ENCODE measurements around the gene IFT74.
"Not testable (repeated sequence)": the region's sequence is repeated elsewhere in the genome, so short reads cannot be mapped to it uniquely, and the experiment has no call there.

Gene IFT74

GRCh38 chr9:27059907-27060306, 103.7 kb downstream of the IFT74 start:
- Histone ChIP-seq H3K4me3 (no peak overlapping the region), H4K20me1 (no peaks in the 10 kb centered on the region), H3K27ac (no peak overlapping the region), H3K36me3 (no peaks in the 10 kb centered on the region), H3K4me1 (no peaks in the 10 kb centered on the region), H3K4me2 (no peak overlapping the region), H3K9me3 (no peaks in the 10 kb centered on the region), H3K27me3 (no peaks in the 10 kb centered on the region), H3K9ac (no peak overlapping the region)
- TF ChIP-seq Cebpa-rat (IDR thresholded peaks at IDR 0.05): no peak

GRCh38 chr9:27065288-27065687, 109.1 kb downstream of the IFT74 start:
- no peaks in the 10 kb centered on the region for H3K27me3 ChIP-seq
- H3K9ac ChIP-seq: no peak overlapping the region
- no peaks in the 10 kb centered on the region for H4K20me1 ChIP-seq
- no peak overlapping the region for H3K4me2 ChIP-seq
- TF ChIP-seq Cebpa-rat (IDR thresholded peaks at IDR 0.05): no peak
- no peaks in the 10 kb centered on the region for H3K36me3 ChIP-seq
- H3K27ac ChIP-seq: no peak overlapping the region
- H3K9me3 ChIP-seq: no peaks in the 10 kb centered on the region
- H3K4me3 ChIP-seq: no peak overlapping the region
- peaks cover 7% of the 10 kb centered on the region for H3K4me1 ChIP-seq

GRCh38 chr9:27073841-27074728, 117.9 kb downstream of the IFT74 start:
- Histone ChIP-seq H3K9me3 (no peaks in the 10 kb centered on the region), H3K36me3 (no peaks in the 10 kb centered on the region), H3K9ac (no peak overlapping the region), H3K27me3 (no peaks in the 10 kb centered on the region), H3K4me1 (no peaks in the 10 kb centered on the region), H3K27ac (no peak overlapping the region), H3K4me3 (no peak overlapping the region), H3K4me2 (no peak overlapping the region), H4K20me1 (no peaks in the 10 kb centered on the region)
- TF ChIP-seq Cebpa-rat (IDR thresholded peaks at IDR 0.05): no peak

- Histone ChIP-seq H3K9me3 (no peaks in the 10 kb centered on the region), H3K27me3 (no peaks in the 10 kb centered on the region), H4K20me1 (no peaks in the 10 kb centered on the region), H3K27ac (no peak overlapping the region), H3K4me1 (no peaks in the 10 kb centered on the region), H3K4me3 (no peak overlapping the region), H3K4me2 (no peak overlapping the region), H3K36me3 (no peaks in the 10 kb centered on the region), H3K9ac (no peak overlapping the region)
- TF ChIP-seq Cebpa-rat (IDR thresholded peaks at IDR 0.05): no peak
Observed at GRCh38 chr9:27078685-27079084, 122.5 kb downstream of the IFT74 start.

- Histone ChIP-seq H4K20me1 (no peaks in the 10 kb centered on the region), H3K27me3 (no peaks in the 10 kb centered on the region), H3K4me2 (no peak overlapping the region), H3K9me3 (no peaks in the 10 kb centered on the region), H3K9ac (no peak overlapping the region), H3K27ac (no peak overlapping the region), H3K4me1 (no peaks in the 10 kb centered on the region), H3K4me3 (no peak overlapping the region), H3K36me3 (no peaks in the 10 kb centered on the region)
- TF ChIP-seq Cebpa-rat (IDR thresholded peaks at IDR 0.05): no peak
Observed at GRCh38 chr9:27085456-27085855, 129.2 kb downstream of the IFT74 start.

- no peaks in the 10 kb centered on the region for H3K9me3 ChIP-seq
- H3K4me2 ChIP-seq: no peak overlapping the region
Observed at GRCh38 chr9:27086818-27087680, 130.8 kb downstream of the IFT74 start.

GRCh38 chr9:27088981-27089380, 132.8 kb downstream of the IFT74 start:
- no peak overlapping the region for H3K27ac ChIP-seq
- H3K9me3 ChIP-seq: no peaks in the 10 kb centered on the region
- H3K4me2 ChIP-seq: no peak overlapping the region
- H3K4me1 ChIP-seq: no peaks in the 10 kb centered on the region
- TF ChIP-seq Cebpa-rat (IDR thresholded peaks at IDR 0.05): no peak
- no peak overlapping the region for H3K4me3 ChIP-seq
- H3K27me3 ChIP-seq: no peaks in the 10 kb centered on the region
- H3K9ac ChIP-seq: no peak overlapping the region
- no peaks in the 10 kb centered on the region for H3K36me3 ChIP-seq
- H4K20me1 ChIP-seq: no peaks in the 10 kb centered on the region

More at GRCh38 chr9:27086818-27087680, 130.8 kb downstream of the IFT74 start:
- Histone ChIP-seq H3K4me3 (no peak overlapping the region), H4K20me1 (no peaks in the 10 kb centered on the region), H3K9ac (no peak overlapping the region), H3K27me3 (no peaks in the 10 kb centered on the region), H3K4me1 (no peaks in the 10 kb centered on the region), H3K36me3 (no peaks in the 10 kb centered on the region), H3K27ac (no peak overlapping the region)
- TF ChIP-seq Cebpa-rat (IDR thresholded peaks at IDR 0.05): no peak

- Histone ChIP-seq H3K9ac (no peak overlapping the region), H3K4me2 (no peak overlapping the region), H3K27me3 (no peaks in the 10 kb centered on the region), H3K4me1 (no peaks in the 10 kb centered on the region), H4K20me1 (no peaks in the 10 kb centered on the region), H3K36me3 (no peaks in the 10 kb centered on the region), H3K4me3 (no peak overlapping the region), H3K27ac (no peak overlapping the region), H3K9me3 (no peaks in the 10 kb centered on the region)
- no peak for TF ChIP-seq Cebpa-rat (IDR thresholded peaks at IDR 0.05)
Observed at GRCh38 chr9:27089706-27090105, 133.5 kb downstream of the IFT74 start.

GRCh38 chr9:27090231-27090630, 134.0 kb downstream of the IFT74 start:
- H3K9me3 ChIP-seq: no peaks in the 10 kb centered on the region
- no peak overlapping the region for H3K4me2 ChIP-seq
- H4K20me1 ChIP-seq: no peaks in the 10 kb centered on the region
- no peak overlapping the region for H3K9ac ChIP-seq
- H3K4me1 ChIP-seq: no peaks in the 10 kb centered on the region
- no peak overlapping the region for H3K27ac ChIP-seq
- no peaks in the 10 kb centered on the region for H3K36me3 ChIP-seq
- no peak for TF ChIP-seq Cebpa-rat (IDR thresholded peaks at IDR 0.05)
- no peak overlapping the region for H3K4me3 ChIP-seq
- H3K27me3 ChIP-seq: no peaks in the 10 kb centered on the region

- no peaks in the 10 kb centered on the region for H3K9me3 ChIP-seq
- no peak for TF ChIP-seq Cebpa-rat (IDR thresholded peaks at IDR 0.05)
- H3K27me3 ChIP-seq: no peaks in the 10 kb centered on the region
- H4K20me1 ChIP-seq: no peaks in the 10 kb centered on the region
- no peak overlapping the region for H3K9ac ChIP-seq
- H3K4me2 ChIP-seq: no peak overlapping the region
- H3K4me1 ChIP-seq: no peaks in the 10 kb centered on the region
- no peaks in the 10 kb centered on the region for H3K36me3 ChIP-seq
- no peak overlapping the region for H3K4me3 ChIP-seq
- no peak overlapping the region for H3K27ac ChIP-seq
Observed at GRCh38 chr9:27090711-27091110, 134.5 kb downstream of the IFT74 start.

GRCh38 chr9:27092496-27092895, 136.3 kb downstream of the IFT74 start:
- not testable (repeated sequence) for H4K20me1 ChIP-seq

GRCh38 chr9:27093384-27094067, 137.3 kb downstream of the IFT74 start:
- not testable (repeated sequence) for H3K36me3 ChIP-seq, H3K4me3 ChIP-seq, H3K9ac ChIP-seq, H3K27me3 ChIP-seq, H3K4me1 ChIP-seq, H4K20me1 ChIP-seq, H3K9me3 ChIP-seq, H3K27ac ChIP-seq, H3K4me2 ChIP-seq

More at GRCh38 chr9:27092496-27092895, 136.3 kb downstream of the IFT74 start:
- H3K27me3 ChIP-seq, H3K27ac ChIP-seq, H3K36me3 ChIP-seq, H3K4me3 ChIP-seq, H3K9ac ChIP-seq, H3K4me1 ChIP-seq, H3K4me2 ChIP-seq, H3K9me3 ChIP-seq: not testable (repeated sequence)
